ENCODE data around the gene MRPS7.

Gene MRPS7

GRCh38 chr17:75269844-75270217 lies 8.2 kb downstream of the MRPS7 start:
- TF ChIP-seq ZNF70 (CRISPR knock-in tag; IDR thresholded peaks at IDR 0.05) (no peak), CREB5 (CRISPR knock-in tag; IDR thresholded peaks at IDR 0.05; ENCODE audit: low read depth) (no peak), RARB (CRISPR knock-in tag; IDR thresholded peaks at IDR 0.05) (no peak), PPARA (CRISPR knock-in tag; IDR thresholded peaks at IDR 0.05; ENCODE audit: borderline replicate concordance) (no peak), CSDC2 (CRISPR knock-in tag; IDR thresholded peaks at IDR 0.05) (no peak), ESRRG (CRISPR knock-in tag; IDR thresholded peaks at IDR 0.05) (no peak)
- peak; percentile 4; the same call in 2 of the 3 replicates for ATAC-seq

GRCh38 chr17:75270218-75270965 lies 8.7 kb downstream of the MRPS7 start:
- ATAC-seq = peak; percentile 77
- TF ChIP-seq CSRNP3 (CRISPR knock-in tag; IDR thresholded peaks at IDR 0.05) (0 out of 2 replicates have a peak, but pooled peaks have one; percentile 23), SNAI2 (CRISPR knock-in tag; IDR thresholded peaks at IDR 0.05) (peak; percentile 51; the same call in 1 of the 2 replicates), ZNF70 (CRISPR knock-in tag; IDR thresholded peaks at IDR 0.05) (no peak)

GRCh38 chr17:75270966-75271232 lies 9.2 kb downstream of the MRPS7 start, which contains the start of gene MIF4GD:
Gene MIF4GD (minus strand): TSS chr17:75271231. CDS start chr17:75270195, 1,036 bp downstream.
- no peak for ATAC-seq
- 0 out of 2 replicates have a peak, but pooled peaks have one; percentile 2 for TF ChIP-seq CSDC2 (CRISPR knock-in tag; IDR thresholded peaks at IDR 0.05)
- TF ChIP-seq ZNF8 (CRISPR knock-in tag; IDR thresholded peaks at IDR 0.05) = no peak
- no peak for TF ChIP-seq ZNF70 (CRISPR knock-in tag; IDR thresholded peaks at IDR 0.05)
- no peak for TF ChIP-seq PATZ1 (CRISPR knock-in tag; IDR thresholded peaks at IDR 0.05; ENCODE audit: borderline replicate concordance)
- 0 out of 2 replicates have a peak, but pooled peaks have one; percentile 24 for TF ChIP-seq ZFP30 (CRISPR knock-in tag; IDR thresholded peaks at IDR 0.05)
- no peak for TF ChIP-seq POU6F1 (CRISPR knock-in tag; IDR thresholded peaks at IDR 0.05; ENCODE audit: borderline replicate concordance, low read depth)
- peak; percentile 86; the same call in 1 of the 2 replicates for TF ChIP-seq SNAI2 (CRISPR knock-in tag; IDR thresholded peaks at IDR 0.05)
- no peak for TF ChIP-seq RARB (CRISPR knock-in tag; IDR thresholded peaks at IDR 0.05)
- TF ChIP-seq ISL1 (CRISPR knock-in tag; IDR thresholded peaks at IDR 0.05) = no peak

GRCh38 chr17:75271233-75271954 lies 9.7 kb downstream of the MRPS7 start:
- peak; percentile 52 for ATAC-seq
- TF ChIP-seq ISL1 (CRISPR knock-in tag; IDR thresholded peaks at IDR 0.05) (no peak), CSDC2 (CRISPR knock-in tag; IDR thresholded peaks at IDR 0.05) (0 out of 2 replicates have a peak, but pooled peaks have one; percentile 5)

- TF ChIP-seq ZNF8 (CRISPR knock-in tag; IDR thresholded peaks at IDR 0.05) = no peak
- TF ChIP-seq ZFP30 (CRISPR knock-in tag; IDR thresholded peaks at IDR 0.05) = no peak
- TF ChIP-seq CREB5 (CRISPR knock-in tag; IDR thresholded peaks at IDR 0.05; ENCODE audit: low read depth) = no peak
- no peak for TF ChIP-seq BACH2 (CRISPR knock-in tag; IDR thresholded peaks at IDR 0.05; ENCODE audit: borderline replicate concordance)
- TF ChIP-seq RARB (CRISPR knock-in tag; IDR thresholded peaks at IDR 0.05) = no peak
- no peak for TF ChIP-seq TCF4 (CRISPR knock-in tag; IDR thresholded peaks at IDR 0.05; ENCODE audit: borderline replicate concordance)
- TF ChIP-seq ISL1 (CRISPR knock-in tag; IDR thresholded peaks at IDR 0.05) = no peak
- no peak for TF ChIP-seq CSDC2 (CRISPR knock-in tag; IDR thresholded peaks at IDR 0.05)
- no peak for TF ChIP-seq PPARA (CRISPR knock-in tag; IDR thresholded peaks at IDR 0.05; ENCODE audit: borderline replicate concordance)
- TF ChIP-seq ZC3H10 (CRISPR knock-in tag; IDR thresholded peaks at IDR 0.05) = no peak
- TF ChIP-seq OSR1 (CRISPR knock-in tag; IDR thresholded peaks at IDR 0.05) = no peak
- ATAC-seq = no peak
Observed at GRCh38 chr17:75271955-75272847, 10.5 kb downstream of the MRPS7 start.

Data from SK-N-SH treated with all-trans-retinoic acid at 6 μM for 48 hours (cell line).